HG03520 (cell line): ENCODE measurements around the gene TBC1D4.
A peak's percentile ranks its signal among the peaks of the same experiment; 100 is the strongest.

ENCODE experiments used
- ATAC-seq: cut with Tn5 transposase; IDR thresholded peaks from one replicate; pipeline ENCODE4 v1.9.1; 2021; ENCODE audit warnings: mild to moderate bottlenecking, moderate library complexity; ENCODE audit not compliant: unreplicated experiment

TBC1D4 gene

GRCh38 chr13:75482070-75482819 is at the start of gene TBC1D4:
Gene TBC1D4 (minus strand): TSS chr13:75482169. CDS start chr13:75481767, 402 bp downstream.
- peak; percentile 68 for ATAC-seq

GRCh38 chr13:75530549-75530961 is 48.6 kb upstream of the TBC1D4 start:
- no peak for ATAC-seq

- ATAC-seq: no peak
These were observed 40.0 kb upstream of the TBC1D4 start for GRCh38 chr13:75521956-75522355.

GRCh38 chr13:75518439-75519088 is 36.6 kb upstream of the TBC1D4 start:
- no peak for ATAC-seq

GRCh38 chr13:75514080-75514995 is 32.4 kb upstream of the TBC1D4 start:
- no peak for ATAC-seq

GRCh38 chr13:75513271-75513670 is 31.3 kb upstream of the TBC1D4 start:
- no peak for ATAC-seq

GRCh38 chr13:75512253-75512652 is 30.3 kb upstream of the TBC1D4 start:
- peak; percentile 87 for ATAC-seq

GRCh38 chr13:75511051-75511625 is 29.2 kb upstream of the TBC1D4 start:
- no peak for ATAC-seq

- no peak for ATAC-seq
These were observed 26.1 kb upstream of the TBC1D4 start for GRCh38 chr13:75508002-75508548.

- no peak for ATAC-seq
These were observed 25.3 kb upstream of the TBC1D4 start for GRCh38 chr13:75507027-75508001.

GRCh38 chr13:75506018-75506417 is 24.0 kb upstream of the TBC1D4 start:
- no peak for ATAC-seq

- ATAC-seq: no peak
These were observed 23.4 kb upstream of the TBC1D4 start for GRCh38 chr13:75505327-75505726.

- no peak for ATAC-seq
These were observed 14.0 kb upstream of the TBC1D4 start for GRCh38 chr13:75495938-75496337.

- no peak for ATAC-seq
These were observed 12.5 kb upstream of the TBC1D4 start for GRCh38 chr13:75494491-75494890.

- no peak for ATAC-seq
These were observed 11.2 kb upstream of the TBC1D4 start for GRCh38 chr13:75493156-75493555.

GRCh38 chr13:75492389-75492788 is 10.4 kb upstream of the TBC1D4 start:
- no peak for ATAC-seq

GRCh38 chr13:75491376-75491775 is 9.4 kb upstream of the TBC1D4 start:
- ATAC-seq: no peak

GRCh38 chr13:75489502-75490263 is 7.7 kb upstream of the TBC1D4 start:
- peak; percentile 86 for ATAC-seq
